NCI-H774 (cell line): Measurements from ENCODE around the gene PEX11B.

Source experiments
- DNase-seq: peaks from one replicate; lab custom pipeline; 2025; lab: John Stamatoyannopoulos, UW

Gene PEX11B, protein sequence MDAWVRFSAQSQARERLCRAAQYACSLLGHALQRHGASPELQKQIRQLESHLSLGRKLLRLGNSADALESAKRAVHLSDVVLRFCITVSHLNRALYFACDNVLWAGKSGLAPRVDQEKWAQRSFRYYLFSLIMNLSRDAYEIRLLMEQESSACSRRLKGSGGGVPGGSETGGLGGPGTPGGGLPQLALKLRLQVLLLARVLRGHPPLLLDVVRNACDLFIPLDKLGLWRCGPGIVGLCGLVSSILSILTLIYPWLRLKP

GRCh38 chr1:145918144-145918991 is at the start of gene PEX11B:
PEX11B (minus strand) TSS chr1:145918717; CDS start chr1:145918688, 29 bp downstream.
- peak; percentile 85 for DNase-seq

- no peak for DNase-seq
Observed at GRCh38 chr1:145967288-145967687, 48.8 kb upstream of the PEX11B start.

DNA sequence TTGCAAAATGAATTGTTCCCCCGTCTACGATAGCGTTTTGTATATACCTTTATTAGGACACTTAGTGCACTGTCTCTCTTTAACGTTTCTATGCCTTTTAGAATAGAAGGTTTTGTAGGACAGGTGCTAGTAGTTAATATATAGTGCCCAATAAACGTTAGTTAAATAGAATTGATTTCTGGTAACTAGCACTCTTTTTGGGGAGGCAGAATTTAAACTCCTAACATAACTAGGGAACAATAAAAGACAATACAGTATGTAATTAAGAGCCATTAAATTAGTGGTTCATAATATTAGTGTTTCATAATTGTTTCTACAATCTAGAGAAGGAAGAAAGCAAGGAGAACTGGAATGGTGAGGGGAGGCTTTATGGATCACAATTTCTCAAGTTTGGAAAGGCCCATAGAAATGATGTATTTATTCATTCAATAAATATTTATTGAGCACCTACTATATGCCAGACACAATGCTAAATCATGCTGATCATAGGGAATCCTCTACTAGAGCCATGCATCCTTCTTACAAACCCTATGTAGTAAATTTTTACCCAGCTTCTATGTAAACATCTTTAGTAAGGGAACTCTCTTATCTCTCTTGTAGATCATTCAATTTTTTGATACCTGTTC is 46.7 kb upstream of the PEX11B start:
- no peak for DNase-seq

GRCh38 chr1:145964328-145965118 is 46.0 kb upstream of the PEX11B start, which contains the start of the genes ANKRD34A and POLR3GL:
ANKRD34A (minus strand) TSS chr1:145964575; CDS start chr1:145961759, 2,816 bp downstream.
POLR3GL (plus strand) TSS chr1:145964690; CDS start chr1:145974866, 10,176 bp downstream.
- peak; percentile 94 for DNase-seq

DNA sequence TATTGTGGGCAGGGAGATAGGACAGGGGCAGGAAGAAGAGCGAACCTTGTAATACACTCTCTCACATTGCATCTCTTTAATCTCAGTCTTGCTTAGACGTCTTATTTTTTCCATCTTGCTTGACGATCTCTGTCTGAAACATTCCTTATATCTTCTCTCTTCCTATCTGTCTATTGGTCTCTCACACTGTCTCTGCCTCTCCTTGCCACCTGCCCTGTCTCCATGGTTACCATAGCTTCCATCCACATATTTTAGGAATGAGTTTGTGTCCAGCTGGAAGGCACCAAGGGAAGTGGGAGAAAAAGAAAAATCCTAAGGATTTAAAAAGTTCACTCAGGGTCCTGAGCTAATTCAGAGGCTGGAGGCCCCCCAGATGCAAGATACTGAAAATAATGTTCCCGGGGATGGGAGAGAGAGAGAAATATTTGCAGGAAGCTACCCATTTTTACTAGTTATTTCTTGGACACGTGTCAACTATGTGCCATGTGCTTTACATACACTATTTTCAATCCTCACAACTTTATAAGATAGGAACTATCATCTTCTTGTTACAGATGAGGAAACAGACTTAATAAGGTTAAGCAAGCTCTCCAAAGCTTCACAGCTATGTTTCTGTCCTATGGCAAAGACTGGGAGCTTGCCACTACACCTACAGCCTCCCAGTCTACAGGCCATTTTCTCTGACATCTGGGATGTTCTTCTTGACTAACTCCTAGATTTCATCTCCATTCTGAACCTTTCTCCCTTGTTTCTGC is 44.9 kb upstream of the PEX11B start:
- DNase-seq, result peak; percentile 16

DNA sequence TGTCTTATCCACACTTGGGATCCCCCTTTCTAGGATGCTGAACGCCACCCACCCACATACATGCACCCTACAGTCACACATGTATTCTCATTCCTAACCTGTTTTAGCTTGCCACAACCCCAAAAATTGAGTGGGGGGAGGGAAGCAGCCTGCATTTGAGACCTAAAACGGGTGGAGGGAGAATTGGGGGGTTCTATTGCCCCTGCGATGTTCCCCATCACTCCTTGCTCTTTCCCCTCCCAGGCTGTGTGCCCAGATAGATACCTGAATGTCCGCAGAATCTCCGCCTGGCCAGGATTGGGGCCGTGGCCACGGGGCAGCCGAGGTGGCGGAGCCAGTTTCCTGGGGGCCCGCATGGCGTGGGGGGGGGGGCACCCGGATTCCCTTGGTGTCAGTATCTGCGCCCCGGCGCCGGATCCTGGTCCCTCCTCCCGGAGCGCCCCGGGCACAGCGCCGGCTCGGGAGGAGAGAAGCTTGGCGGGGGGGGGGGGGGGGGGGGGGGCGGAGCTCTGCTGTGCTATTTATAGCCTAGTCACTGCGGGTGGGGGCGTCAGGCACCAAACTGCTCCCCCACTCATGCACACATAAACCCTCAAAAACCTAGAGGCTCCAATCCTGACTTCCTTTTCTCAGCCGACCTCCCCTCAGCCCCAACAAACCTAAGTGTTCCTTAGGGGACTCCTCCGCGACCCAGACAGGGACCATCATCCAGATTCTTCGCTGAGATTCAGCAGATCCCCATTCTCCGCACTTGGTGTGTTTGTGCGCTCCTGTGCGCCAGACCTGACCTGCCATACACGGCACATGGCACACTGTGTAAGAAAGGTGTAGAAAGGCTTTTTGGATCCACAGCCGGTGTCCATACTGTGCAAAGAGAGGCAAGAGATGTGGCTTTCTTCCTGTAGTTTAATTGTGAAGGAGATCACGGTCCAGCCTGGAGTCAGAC is 43.9 kb upstream of the PEX11B start:
- DNase-seq, result no peak

GRCh38 chr1:145961425-145962156 is 43.1 kb upstream of the PEX11B start:
- no peak for DNase-seq

GRCh38 chr1:145961109-145961424 is 42.5 kb upstream of the PEX11B start:
- no peak for DNase-seq

DNA sequence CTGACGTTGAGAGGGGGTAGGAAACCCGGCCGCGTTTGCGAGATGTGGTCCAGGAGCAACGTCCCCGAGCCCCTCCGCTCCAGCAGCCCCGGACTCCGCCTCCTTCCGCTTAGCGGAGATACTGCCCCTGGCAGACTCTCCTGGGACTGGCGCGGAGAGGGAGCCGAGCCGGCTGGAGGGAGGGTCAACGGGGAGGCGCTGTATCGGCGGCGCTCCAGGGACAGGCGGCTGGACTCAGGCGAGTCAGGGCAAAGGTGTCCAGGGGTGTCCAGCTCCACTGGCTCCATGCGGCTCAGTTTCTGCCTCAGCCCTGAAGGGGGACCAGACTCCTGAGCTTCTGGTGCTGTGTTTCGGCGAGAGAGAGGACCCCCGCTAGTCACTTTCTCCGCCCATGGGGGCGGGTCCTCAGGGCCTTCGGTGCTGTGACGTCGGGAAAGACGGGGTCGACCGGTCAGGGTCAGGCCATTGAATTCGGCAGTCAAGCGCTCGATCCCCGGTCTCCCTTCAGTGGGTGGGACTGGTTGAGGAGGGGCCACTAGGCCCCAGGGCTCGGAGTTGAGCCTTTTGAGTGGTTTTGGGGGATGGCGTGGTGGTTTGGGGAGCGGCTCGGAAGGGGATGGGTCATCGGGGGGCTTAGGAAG is 42.1 kb upstream of the PEX11B start:
- peak; percentile 61 for DNase-seq

DNA sequence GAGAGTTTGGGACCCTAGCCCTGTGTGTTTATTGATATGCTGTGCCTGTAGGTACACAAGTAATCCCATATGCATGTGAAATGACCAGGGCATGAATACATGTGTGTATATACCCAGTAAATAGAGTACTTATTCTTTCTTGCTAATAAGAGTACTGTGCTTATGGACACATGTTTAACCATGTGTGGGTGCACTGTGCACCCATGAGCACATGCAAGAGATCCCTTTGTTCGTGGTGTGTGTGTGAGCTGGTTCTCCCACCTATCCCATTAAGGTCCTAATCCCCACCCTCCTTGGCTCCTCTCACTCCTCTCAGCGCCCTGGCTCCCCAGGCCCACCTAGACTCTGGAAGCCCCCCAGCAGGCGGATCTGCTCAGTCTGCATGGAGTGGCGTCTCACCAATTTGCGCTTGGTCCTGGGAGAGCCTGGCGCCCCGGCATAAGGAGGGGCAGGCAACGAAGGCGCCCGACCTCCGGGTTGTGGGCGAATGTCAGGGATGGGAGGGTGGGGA is 41.5 kb upstream of the PEX11B start:
- DNase-seq, result no peak

- no peak for DNase-seq
Observed at GRCh38 chr1:145959333-145959732, 40.8 kb upstream of the PEX11B start.

DNA sequence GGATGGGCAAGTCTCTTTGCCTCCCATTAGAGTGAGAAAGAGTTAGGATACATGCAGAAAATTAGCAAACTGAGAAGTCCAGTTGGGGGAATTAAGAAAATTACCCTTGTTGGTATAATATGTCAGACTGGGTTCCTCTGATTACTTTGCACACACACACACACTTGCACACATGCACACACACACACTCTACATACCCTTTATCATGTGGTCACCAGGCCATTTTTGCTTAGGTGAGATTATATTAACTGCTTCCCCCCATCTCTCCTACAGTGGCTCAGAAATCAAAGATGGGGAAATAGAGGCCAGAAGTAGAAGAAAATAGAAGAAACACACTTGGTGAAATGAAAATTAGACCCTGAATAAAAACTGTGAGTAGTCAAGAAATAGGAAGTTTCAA is 40.2 kb upstream of the PEX11B start:
- no peak for DNase-seq

DNA sequence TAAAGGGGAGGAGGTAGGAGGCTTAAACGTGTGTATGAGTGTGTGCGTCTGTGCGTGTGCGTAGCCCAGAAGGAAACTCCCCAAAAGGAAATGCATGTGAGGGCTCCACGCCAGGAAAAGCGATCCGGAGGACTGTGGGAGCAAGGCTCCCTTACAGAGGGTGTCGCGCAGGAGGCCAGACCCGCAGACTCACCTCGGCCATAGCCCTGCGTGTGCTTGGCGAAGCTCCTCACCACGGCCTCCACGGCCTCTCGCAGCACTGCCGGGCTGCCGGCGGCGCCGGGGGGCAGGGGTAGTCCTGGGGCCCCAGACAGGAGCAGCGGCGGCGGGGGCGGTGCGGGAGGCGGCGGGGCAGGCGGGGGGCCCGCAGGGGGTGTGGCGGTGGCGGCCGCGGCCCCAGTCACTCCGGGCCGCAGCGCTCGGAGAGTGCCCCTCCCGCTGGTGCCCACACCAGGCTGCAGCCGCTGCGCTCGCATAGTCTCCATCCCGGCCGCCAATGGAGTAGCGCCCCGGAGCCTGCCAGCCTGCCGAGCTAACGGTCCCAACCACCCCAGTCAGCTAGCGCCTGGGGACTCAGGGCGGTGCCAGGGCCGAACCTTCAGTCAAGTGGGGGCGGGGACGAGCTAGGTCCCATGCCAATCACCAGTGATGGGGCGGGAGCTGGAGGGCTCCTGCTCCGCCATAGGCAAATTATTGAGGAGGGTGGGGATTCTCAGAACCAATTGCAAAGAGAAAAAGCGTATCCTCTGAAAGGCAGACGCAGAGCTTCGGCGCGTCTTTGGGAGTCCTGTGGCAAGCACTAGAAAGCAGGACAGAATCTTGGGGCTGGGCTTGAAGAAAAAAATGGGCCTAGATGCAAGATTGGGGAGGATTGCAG is 39.2 kb upstream of the PEX11B start, which contains the start of gene LIX1L:
Gene LIX1L, minus strand, starts transcription at position 575 of the 877 bp plus-strand sequence. Its CDS starts 90 bp downstream, at position 485.
- DNase-seq, result peak; percentile 97

DNA sequence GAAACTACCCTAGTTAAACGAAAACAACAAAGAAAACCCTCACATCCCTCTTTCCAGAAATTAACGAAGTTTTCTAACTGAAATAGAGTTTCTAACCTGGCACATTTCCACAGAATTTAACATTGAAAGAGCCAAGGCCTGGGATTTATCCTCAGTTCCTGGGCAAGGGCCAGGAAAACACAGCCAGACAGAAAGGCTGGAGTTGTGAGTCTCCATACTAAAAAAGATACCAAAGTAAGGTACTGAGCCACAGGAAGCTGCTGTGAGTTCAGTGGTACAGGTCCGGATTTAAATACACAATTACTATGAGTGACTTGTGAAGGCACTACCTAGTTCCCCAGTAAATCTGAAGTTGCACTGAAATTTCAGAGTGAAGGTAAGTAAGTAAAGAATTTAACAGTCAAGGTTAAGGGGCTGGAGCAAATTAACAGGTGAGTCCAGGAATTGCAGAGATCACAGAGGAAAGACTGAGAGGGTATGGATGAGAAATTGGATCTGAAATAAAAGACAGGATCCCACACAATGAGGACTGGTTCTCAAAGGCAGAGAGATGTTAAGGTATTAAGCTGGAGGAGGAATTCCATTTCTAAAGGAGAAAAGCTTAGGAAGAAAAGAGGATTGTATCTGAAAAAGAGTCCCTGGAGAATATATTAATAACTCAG is 38.4 kb upstream of the PEX11B start:
- DNase-seq, result no peak

GRCh38 chr1:145956361-145956760 is 37.8 kb upstream of the PEX11B start:
- DNase-seq, result no peak

- DNase-seq, result no peak
Observed at GRCh38 chr1:145955436-145955835, 36.9 kb upstream of the PEX11B start.

DNA sequence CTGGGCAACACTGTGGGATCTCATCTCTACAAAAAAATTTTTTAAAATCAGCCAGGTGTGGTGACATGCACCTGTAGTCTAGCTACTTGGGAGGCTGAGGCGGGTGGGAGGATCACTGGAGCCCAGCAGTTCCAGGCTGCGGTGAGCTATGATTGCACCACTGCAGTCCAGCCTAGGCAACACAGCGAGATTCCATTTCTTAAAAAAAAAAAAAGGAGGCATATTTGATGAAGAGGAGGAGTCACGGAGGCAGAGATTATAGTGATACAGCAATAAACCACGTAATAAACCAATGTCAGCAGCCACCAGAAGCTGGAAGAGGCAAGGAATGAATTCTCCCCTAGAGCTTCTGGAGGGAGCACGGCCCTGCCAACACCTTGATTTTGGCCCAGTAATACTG is 35.3 kb upstream of the PEX11B start:
- DNase-seq, result no peak
